GM23248 (cell line): ENCODE results near the gene LAMB2. TPM values are rescaled to one million over a fixed set of nuclear protein-coding genes. Genes with fewer than 3 reads are reported as not detected.

Experiments
- DNase-seq: peaks from one replicate; pipeline ENCODE4 v3.0.0-alpha.2; 2015
- H2AFZ ChIP-seq: fragments of 200-600 bp; sonication (generic); 2 replicates; pipeline ENCODE4 v1.6.1; 2016; ENCODE audit warnings: antibody characterized with exemption
- H3F3A ChIP-seq: fragments of 200-600 bp; sonication (generic); 2 replicates; pipeline ENCODE4 v1.6.1; 2016; ENCODE audit warnings: mild to moderate bottlenecking, antibody characterized with exemption, mixed run types; ENCODE audit not compliant: insufficient read depth
- H3K27ac ChIP-seq: fragments of 200-600 bp; sonication (generic); 2 replicates; pipeline ENCODE4 v1.5.1; 2016; ENCODE audit warnings: mild to moderate bottlenecking
- H3K27me3 ChIP-seq: fragments of 200-600 bp; sonication (generic); replicated peaks from 2 replicates; pipeline ENCODE4 v1.6.1; 2016; ENCODE audit warnings: mild to moderate bottlenecking; ENCODE audit not compliant: insufficient read depth
- H3K36me3 ChIP-seq: fragments of 200-600 bp; sonication (generic); 2 replicates; pipeline ENCODE4 v1.6.1; 2016; ENCODE audit warnings: low read depth, mild to moderate bottlenecking
- H3K4me1 ChIP-seq: fragments of 200-600 bp; sonication (generic); 2 replicates; pipeline ENCODE4 v1.6.1; 2016; ENCODE audit warnings: mild to moderate bottlenecking; ENCODE audit not compliant: insufficient read depth
- H3K4me2 ChIP-seq: fragments of 200-600 bp; sonication (generic); one replicate; pipeline ENCODE4 v1.6.1; 2016; ENCODE audit warnings: mild to moderate bottlenecking; ENCODE audit not compliant: unreplicated experiment
- H3K4me3 ChIP-seq: fragments of 200-600 bp; sonication (generic); 2 replicates; pipeline ENCODE4 v1.5.1; 2016; ENCODE audit warnings: mild to moderate bottlenecking
- H3K79me2 ChIP-seq: fragments of 200-600 bp; sonication (generic); 2 replicates; pipeline ENCODE4 v1.6.1; 2016; ENCODE audit warnings: mild to moderate bottlenecking; ENCODE audit not compliant: insufficient read depth
- H3K9ac ChIP-seq: fragments of 200-600 bp; sonication (generic); 2 replicates; pipeline ENCODE4 v1.6.1; 2016; ENCODE audit warnings: mild to moderate bottlenecking
- H3K9me2 ChIP-seq: fragments of 200-600 bp; sonication (generic); 2 replicates; pipeline ENCODE4 v1.6.1; 2016; ENCODE audit warnings: mixed run types, mild to moderate bottlenecking, moderate library complexity; ENCODE audit not compliant: insufficient read depth
- H3K9me3 ChIP-seq: fragments of 200-600 bp; sonication (generic); one replicate; pipeline ENCODE4 v1.6.1; 2017; ENCODE audit warnings: low read depth
- H4K20me1 ChIP-seq: fragments of 200-600 bp; sonication (generic); 2 replicates; pipeline ENCODE4 v1.6.0; 2016; ENCODE audit not compliant: insufficient read depth
- EZH2 ChIP-seq: fragments of 200-600 bp; sonication (generic); IDR thresholded peaks from 2 replicates; pipeline ENCODE4 v1.6.1; 2018; ENCODE audit warnings: antibody characterized with exemption, mild to moderate bottlenecking; ENCODE audit not compliant: insufficient read depth, poor library complexity, severe bottlenecking
- EZH2phosphoT487 ChIP-seq: fragments of 200-600 bp; sonication (generic); IDR thresholded peaks from 2 replicates; pipeline ENCODE4 v1.6.1; 2018; ENCODE audit warnings: antibody characterized with exemption, moderate library complexity, mild to moderate bottlenecking, low read depth; ENCODE audit not compliant: insufficient read depth
- WGBS, 2 experiments: methylation state at CpG; one replicate each; pipeline ENCODE4 v1.1.6; 2015 to 2017; ENCODE audit warnings: low lambda C conversion rate in 2 of 2, low coverage in 1 of 2; ENCODE audit errors: missing lambda C conversion rate in 2 of 2; 5-methylcytosine and 5-hydroxymethylcytosine counted together
- in situ Hi-C: fragments of 300-500 bp; cut with MboI; formaldehyde crosslinking; loops from 2 replicates; pipeline ENCODE4 v1.15.0; 2020
- polyA plus RNA-seq: library from polyadenylated mRNA; unstranded; fragments of >200 nt; fragmentation: Nextera tagmentation; extraction: Ambion mirVana; gene quantifications from 2 replicates; pipeline ENCODE4 v1.2.1, GENCODE V29; 2016
- total RNA-seq: library from RNA; depleted of rRNA; stranded (reverse); fragments of >200 nt; shearing (Covaris generic); gene quantifications from 2 replicates; pipeline ENCODE4 v1.2.3, GENCODE V29; 2014

LAMB2 gene
- total and polyA plus RNA-seq, 2 experiments from 2014 or later: 539 to 894 TPM

GRCh38 chr3:49172551-49173041 lies 39.7 kb upstream of the LAMB2 start:
- Histone ChIP-seq H3K9ac (peak overlapping the region; percentile 85), H3K9me3 (no peaks in the 10 kb centered on the region), H3K9me2 (no peaks in the 10 kb centered on the region), H3K27me3 (no peaks in the 10 kb centered on the region), H3K36me3 (no peaks in the 10 kb centered on the region), H2AFZ (no peak overlapping the region), H3K4me2 (peak overlapping the region; percentile 85), H3F3A (no peaks in the 10 kb centered on the region), H3K4me3 (peak overlapping the region; percentile 89), H3K27ac (no peak overlapping the region), H4K20me1 (no peaks in the 10 kb centered on the region), H3K79me2 (peaks cover 18% of the 10 kb centered on the region; the same call in 1 of the 2 replicates), H3K4me1 (peaks cover 12% of the 10 kb centered on the region)
- in situ Hi-C loops: loop anchor here (25.0 kb wide), 1 partner anchor 265 kb away; the partner anchor contains the start of gene NICN1
- TF ChIP-seq EZH2phosphoT487 (no peak), EZH2 (no peak)
- peak; percentile 18 for DNase-seq
- 29 to 34% methylated on average over 7 of the region's 7 CpGs for WGBS, 2 experiments

GRCh38 chr3:49171775-49172500 lies 39.1 kb upstream of the LAMB2 start:
- H3F3A ChIP-seq: no peaks in the 10 kb centered on the region

GRCh38 chr3:49171119-49171774 lies 38.4 kb upstream of the LAMB2 start, which contains the start of gene KLHDC8B:
KLHDC8B (plus strand) TSS chr3:49171598; CDS start chr3:49172770, 1,172 bp downstream.
- H3K4me2 ChIP-seq: peak within 1 kb of the TSS; percentile 85
- no peaks in the 10 kb centered on the region for H3K36me3 ChIP-seq
- DNase-seq: peak; percentile 86
- no peaks in the 10 kb centered on the region for H3K27me3 ChIP-seq
- H2AFZ ChIP-seq: peak within 1 kb of the TSS; percentile 98
- WGBS, 2 experiments: 0 to 1% methylated on average over 26 to 40 of the region's 57 CpGs
- no peaks in the 10 kb centered on the region for H3K9me2 ChIP-seq
- no peaks in the 10 kb centered on the region for H4K20me1 ChIP-seq
- H3K27ac ChIP-seq: peak within 1 kb of the TSS; percentile 40
- in situ Hi-C loops: loop anchor here (25.0 kb wide), 1 partner anchor 266 kb away; the partner anchor contains the start of gene NICN1
- peaks cover 24% of the 10 kb centered on the region; the same call in 1 of the 2 replicates for H3K79me2 ChIP-seq
- no peak for TF ChIP-seq EZH2
- no peaks in the 10 kb centered on the region for H3K9me3 ChIP-seq
- H3K9ac ChIP-seq: peak within 1 kb of the TSS; percentile 85
- no peaks in the 10 kb centered on the region for H3F3A ChIP-seq
- H3K4me1 ChIP-seq: peaks cover 18% of the 10 kb centered on the region
- H3K4me3 ChIP-seq: peak within 1 kb of the TSS; percentile 89

More at GRCh38 chr3:49171775-49172500, 39.1 kb upstream of the LAMB2 start:
- Histone ChIP-seq H3K4me3 (peak overlapping the region; percentile 89), H4K20me1 (no peaks in the 10 kb centered on the region), H3K79me2 (peaks cover 18% of the 10 kb centered on the region; the same call in 1 of the 2 replicates), H2AFZ (peak overlapping the region; percentile 98), H3K4me2 (peak overlapping the region; percentile 85), H3K36me3 (no peaks in the 10 kb centered on the region), H3K27me3 (no peaks in the 10 kb centered on the region), H3K9me3 (no peaks in the 10 kb centered on the region), H3K27ac (0 out of 2 replicates have a peak overlapping the region, but pooled peaks have one; percentile 40), H3K9me2 (no peaks in the 10 kb centered on the region), H3K4me1 (peaks cover 12% of the 10 kb centered on the region), H3K9ac (peak overlapping the region; percentile 85)
- 14 to 27% methylated on average over 5 to 7 of the region's 7 CpGs for WGBS, 2 experiments
- peak; percentile 27 for DNase-seq
- in situ Hi-C loops: loop anchor here (25.0 kb wide), 1 partner anchor 265 kb away; the partner anchor contains the start of gene NICN1
- TF ChIP-seq EZH2phosphoT487: no peak
- TF ChIP-seq EZH2: no peak

- H3K4me3 ChIP-seq: peak overlapping the region; percentile 89
- TF ChIP-seq EZH2phosphoT487 (no peak), EZH2 (no peak)
- H3K4me2 ChIP-seq: peak overlapping the region; percentile 85
- no peaks in the 10 kb centered on the region for H3K9me2 ChIP-seq
- 8% methylated on average over 1 of the region's 1 CpG for WGBS, 2 experiments
- peaks cover 27% of the 10 kb centered on the region for H3K79me2 ChIP-seq
- no peaks in the 10 kb centered on the region for H4K20me1 ChIP-seq
- H2AFZ ChIP-seq: peak overlapping the region; percentile 98
- H3K27ac ChIP-seq: 0 out of 2 replicates have a peak overlapping the region, but pooled peaks have one; percentile 40
- H3K4me1 ChIP-seq: peaks cover 18% of the 10 kb centered on the region
- no peaks in the 10 kb centered on the region for H3K27me3 ChIP-seq
- no peak for DNase-seq
- H3K9me3 ChIP-seq: no peaks in the 10 kb centered on the region
- in situ Hi-C loops: loop anchor here (25.0 kb wide), 1 partner anchor 267 kb away; the partner anchor contains the start of gene NICN1
- H3K9ac ChIP-seq: peak overlapping the region; percentile 85
- H3F3A ChIP-seq: no peaks in the 10 kb centered on the region
- H3K36me3 ChIP-seq: no peaks in the 10 kb centered on the region
These were observed 37.9 kb upstream of the LAMB2 start for GRCh38 chr3:49170744-49171118.
